ENCODE data around the gene KMT5B.

DNA sequence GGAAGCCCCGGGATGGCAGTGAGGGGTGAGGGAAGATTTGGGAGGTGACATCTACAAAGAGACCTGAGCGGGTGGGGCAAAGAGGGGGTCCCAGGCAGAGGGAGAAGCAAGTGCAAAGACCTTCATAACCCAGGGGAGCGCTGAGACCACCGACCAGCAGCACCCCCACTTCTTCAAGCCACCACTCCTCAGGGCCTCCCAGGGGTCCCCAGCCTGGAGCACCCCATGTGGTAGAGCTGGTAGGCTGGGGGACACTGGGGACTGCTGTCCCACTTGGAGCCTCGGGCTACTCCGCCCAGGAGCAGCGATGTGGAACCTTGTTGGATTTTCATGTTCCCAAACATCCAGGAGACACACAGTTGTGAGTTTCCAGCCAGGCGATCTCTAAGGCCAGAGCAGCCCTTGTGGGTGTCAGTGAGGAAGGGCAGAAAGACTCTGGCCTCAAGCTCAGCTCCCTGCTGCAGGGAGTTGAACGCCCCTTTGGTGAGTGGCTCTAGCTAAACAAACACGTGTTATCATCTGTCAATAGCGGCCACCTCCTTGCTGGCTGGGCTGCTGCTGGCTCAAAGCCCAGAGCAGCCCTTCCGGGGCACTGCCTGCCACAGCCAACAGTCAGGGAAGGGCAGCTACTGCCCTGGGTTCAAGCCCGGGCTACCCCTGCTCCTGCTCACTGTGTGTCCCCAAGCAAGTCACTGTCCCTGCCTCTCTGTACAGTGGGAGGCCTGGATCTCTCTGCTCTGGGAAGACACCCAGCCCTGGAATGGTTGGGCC, 66.2 kb downstream of the KMT5B start:
- TF ChIP-seq, protein P1, sequence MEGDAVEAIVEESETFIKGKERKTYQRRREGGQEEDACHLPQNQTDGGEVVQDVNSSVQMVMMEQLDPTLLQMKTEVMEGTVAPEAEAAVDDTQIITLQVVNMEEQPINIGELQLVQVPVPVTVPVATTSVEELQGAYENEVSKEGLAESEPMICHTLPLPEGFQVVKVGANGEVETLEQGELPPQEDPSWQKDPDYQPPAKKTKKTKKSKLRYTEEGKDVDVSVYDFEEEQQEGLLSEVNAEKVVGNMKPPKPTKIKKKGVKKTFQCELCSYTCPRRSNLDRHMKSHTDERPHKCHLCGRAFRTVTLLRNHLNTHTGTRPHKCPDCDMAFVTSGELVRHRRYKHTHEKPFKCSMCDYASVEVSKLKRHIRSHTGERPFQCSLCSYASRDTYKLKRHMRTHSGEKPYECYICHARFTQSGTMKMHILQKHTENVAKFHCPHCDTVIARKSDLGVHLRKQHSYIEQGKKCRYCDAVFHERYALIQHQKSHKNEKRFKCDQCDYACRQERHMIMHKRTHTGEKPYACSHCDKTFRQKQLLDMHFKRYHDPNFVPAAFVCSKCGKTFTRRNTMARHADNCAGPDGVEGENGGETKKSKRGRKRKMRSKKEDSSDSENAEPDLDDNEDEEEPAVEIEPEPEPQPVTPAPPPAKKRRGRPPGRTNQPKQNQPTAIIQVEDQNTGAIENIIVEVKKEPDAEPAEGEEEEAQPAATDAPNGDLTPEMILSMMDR (IDR thresholded peaks at IDR 0.05), result no peak
- TF ChIP-seq POLR2A (IDR thresholded peaks at IDR 0.05) (no peak), POLR2AphosphoS5 (IDR thresholded peaks at IDR 0.05) (peak in 1 of 3 donors; percentile 20)
